ENCODE data around the gene AFAP1. TPM values are rescaled to one million over a fixed set of nuclear protein-coding genes. Genes with fewer than 3 reads are reported as not detected.

Gene AFAP1
- total RNA-seq, 1 experiment from 2014 or later, result 42.1 TPM

DNA sequence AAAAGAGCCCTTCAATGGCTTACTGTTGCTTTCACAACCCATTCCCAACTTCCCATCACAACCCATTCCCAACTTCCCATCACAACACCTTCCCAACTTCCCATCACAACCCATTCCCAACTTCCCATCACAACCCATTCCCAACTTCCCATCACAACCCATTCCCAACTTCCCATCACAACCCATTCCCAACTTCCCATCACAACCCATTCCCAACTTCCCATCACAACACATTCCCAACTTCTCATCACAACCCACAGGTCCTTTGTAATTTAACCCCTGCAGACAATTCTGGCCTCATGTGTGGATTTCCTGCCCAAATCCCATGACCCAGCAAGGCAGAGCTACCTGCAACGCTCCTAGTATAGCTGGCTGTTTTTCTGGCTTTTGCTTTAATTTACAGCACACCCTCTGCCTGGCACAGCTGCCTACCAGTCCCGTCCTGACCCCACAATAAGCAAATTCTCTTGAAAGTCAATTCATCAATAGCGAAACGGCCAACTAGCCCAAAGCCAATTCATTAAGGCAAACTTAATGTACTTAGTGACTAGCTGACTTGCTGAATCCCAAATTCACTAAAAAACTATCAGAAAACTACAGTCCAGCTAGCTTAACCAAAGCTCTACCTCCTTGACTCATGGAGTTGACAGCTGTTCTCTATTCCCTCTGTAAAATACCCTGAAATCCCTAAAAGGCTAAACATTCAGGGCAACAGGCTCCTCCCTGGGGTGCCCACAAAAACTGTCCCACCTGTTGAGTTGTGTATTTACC lies 75.6 kb downstream of the AFAP1 start:
- Histone ChIP-seq H3F3A (ENCODE audit: low read length, unreplicated experiment) (peaks cover 11% of the 10 kb centered on the region), H3K27me3 (ENCODE audit: low read length) (no peaks in the 10 kb centered on the region), H3K9me3 (ENCODE audit: low read length) (no peaks in the 10 kb centered on the region), H3K4me2 (ENCODE audit: low read length) (no peak overlapping the region), H3K4me3 (ENCODE audit: low read length) (no peak overlapping the region), H3K27ac (ENCODE audit: low read length) (no peak overlapping the region), H2AFZ (ENCODE audit: low read length) (no peak overlapping the region), H3K4me1 (ENCODE audit: insufficient read depth, low read length) (peaks cover 55% of the 10 kb centered on the region), H3K9ac (ENCODE audit: low read length) (no peak overlapping the region), H3K36me3 (ENCODE audit: low read depth, low read length) (peaks cover 36% of the 10 kb centered on the region), H3K79me2 (ENCODE audit: low read length) (peaks cover 78% of the 10 kb centered on the region), H4K20me1 (ENCODE audit: low read length) (no peaks in the 10 kb centered on the region), H3K9me2 (replicated peaks; ENCODE audit: low read length) (no peaks in the 10 kb centered on the region)
- POLR2A ChIA-PET (ENCODE audit: unreplicated experiment), result no interaction called here
- DNase-seq (no peak), ATAC-seq (no peak)
- intact Hi-C loops (cut with micrococcal nuclease), result no loop called here
- BruUV-seq (replicated peaks), result no TSS peak
- CTCF ChIA-PET, result interaction anchor here (0.6 kb wide), 1 partner anchor 61 kb away, joined by 6 read pairs; no protein-coding TSS in a partner anchor
- TF ChIP-seq EZH2 (IDR thresholded peaks at IDR 0.05; ENCODE audit: low read length, unreplicated experiment) (no peak), EZH2phosphoT487 (IDR thresholded peaks at IDR 0.05; ENCODE audit: borderline replicate concordance, low read length) (no peak)
- TF ChIP-seq, protein P1, sequence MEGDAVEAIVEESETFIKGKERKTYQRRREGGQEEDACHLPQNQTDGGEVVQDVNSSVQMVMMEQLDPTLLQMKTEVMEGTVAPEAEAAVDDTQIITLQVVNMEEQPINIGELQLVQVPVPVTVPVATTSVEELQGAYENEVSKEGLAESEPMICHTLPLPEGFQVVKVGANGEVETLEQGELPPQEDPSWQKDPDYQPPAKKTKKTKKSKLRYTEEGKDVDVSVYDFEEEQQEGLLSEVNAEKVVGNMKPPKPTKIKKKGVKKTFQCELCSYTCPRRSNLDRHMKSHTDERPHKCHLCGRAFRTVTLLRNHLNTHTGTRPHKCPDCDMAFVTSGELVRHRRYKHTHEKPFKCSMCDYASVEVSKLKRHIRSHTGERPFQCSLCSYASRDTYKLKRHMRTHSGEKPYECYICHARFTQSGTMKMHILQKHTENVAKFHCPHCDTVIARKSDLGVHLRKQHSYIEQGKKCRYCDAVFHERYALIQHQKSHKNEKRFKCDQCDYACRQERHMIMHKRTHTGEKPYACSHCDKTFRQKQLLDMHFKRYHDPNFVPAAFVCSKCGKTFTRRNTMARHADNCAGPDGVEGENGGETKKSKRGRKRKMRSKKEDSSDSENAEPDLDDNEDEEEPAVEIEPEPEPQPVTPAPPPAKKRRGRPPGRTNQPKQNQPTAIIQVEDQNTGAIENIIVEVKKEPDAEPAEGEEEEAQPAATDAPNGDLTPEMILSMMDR (conservative IDR thresholded peaks at IDR 0.05; ENCODE audit: low read depth, low read length), result no peak

DNA sequence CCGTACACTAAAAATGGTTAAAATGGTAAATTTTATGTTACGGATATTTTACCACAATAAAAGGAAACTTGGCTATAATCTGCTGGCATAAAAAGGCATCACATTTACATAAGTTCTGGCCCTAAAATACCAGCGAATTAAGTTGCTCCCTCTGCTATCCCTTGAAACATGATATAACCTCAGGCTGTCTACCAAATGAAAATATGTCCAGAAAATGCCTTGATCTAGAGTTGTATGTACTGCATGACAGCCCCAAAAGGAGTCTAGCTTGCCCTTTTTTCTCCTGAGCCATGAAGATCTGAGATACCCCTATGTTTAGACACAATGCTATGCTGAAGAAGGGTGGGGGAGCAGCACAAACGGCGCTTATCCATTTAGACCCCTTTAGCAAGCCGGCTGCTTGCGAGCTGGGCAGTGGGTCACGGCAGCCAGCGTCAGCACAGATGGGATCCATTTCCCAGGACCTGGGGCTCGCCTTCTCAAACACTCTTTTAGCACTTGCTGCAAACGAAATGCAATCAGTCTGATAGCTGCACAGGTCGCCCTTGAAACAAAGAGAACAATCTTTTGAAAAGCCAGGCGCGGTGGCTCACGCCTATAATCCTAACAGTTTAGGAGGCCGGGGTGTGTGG lies 77.0 kb downstream of the AFAP1 start:
- Histone ChIP-seq H3K27ac (ENCODE audit: low read length) (no peak overlapping the region), H3K4me3 (ENCODE audit: low read length) (no peak overlapping the region), H3K79me2 (ENCODE audit: low read length) (peaks cover 83% of the 10 kb centered on the region), H4K20me1 (ENCODE audit: low read length) (no peaks in the 10 kb centered on the region), H2AFZ (ENCODE audit: low read length) (no peak overlapping the region), H3K27me3 (ENCODE audit: low read length) (no peaks in the 10 kb centered on the region), H3K9me2 (replicated peaks; ENCODE audit: low read length) (no peaks in the 10 kb centered on the region), H3K9me3 (ENCODE audit: low read length) (no peaks in the 10 kb centered on the region), H3K36me3 (ENCODE audit: low read depth, low read length) (peaks cover 33% of the 10 kb centered on the region), H3K4me1 (ENCODE audit: insufficient read depth, low read length) (peaks cover 51% of the 10 kb centered on the region), H3K9ac (ENCODE audit: low read length) (no peak overlapping the region), H3F3A (ENCODE audit: low read length, unreplicated experiment) (peaks cover 11% of the 10 kb centered on the region), H3K4me2 (ENCODE audit: low read length) (no peak overlapping the region)
- TF ChIP-seq, protein P1 (conservative IDR thresholded peaks at IDR 0.05; ENCODE audit: low read depth, low read length), result no peak
- TF ChIP-seq EZH2 (IDR thresholded peaks at IDR 0.05; ENCODE audit: low read length, unreplicated experiment) (no peak), EZH2phosphoT487 (IDR thresholded peaks at IDR 0.05; ENCODE audit: borderline replicate concordance, low read length) (no peak)
- DNase-seq, result no peak
- POLR2A ChIA-PET (ENCODE audit: unreplicated experiment), result no interaction called here
- ATAC-seq, result no peak
- no TSS peak for BruUV-seq (replicated peaks)
- intact Hi-C loops (cut with micrococcal nuclease), result no loop called here
- CTCF ChIA-PET, result no interaction called here
